ENCODE results near the gene TM7SF3. TPM values are rescaled to one million over a fixed set of nuclear protein-coding genes. Genes with fewer than 3 reads are reported as not detected.

Gene TM7SF3
- total RNA-seq, 1 donor, result 19.1 TPM

- Histone ChIP-seq H3K4me1 (ENCODE audit: insufficient read depth, low read length) (peaks cover 31% of the 10 kb centered on the region), H3K4me3 (ENCODE audit: low read length) (no peak overlapping the region), H3K27me3 (ENCODE audit: insufficient read depth, low read length) (no peaks in the 10 kb centered on the region), H3K9me3 (ENCODE audit: low read depth, low read length) (no peaks in the 10 kb centered on the region)
Measured at GRCh38 chr12:27003421-27004381, 10.5 kb downstream of the TM7SF3 start.

- no peaks in the 10 kb centered on the region for H3K27me3 ChIP-seq (ENCODE audit: insufficient read depth, low read length)
- no peak overlapping the region for H3K4me3 ChIP-seq (ENCODE audit: low read length)
- H3K4me1 ChIP-seq (ENCODE audit: insufficient read depth, low read length), result peaks cover 36% of the 10 kb centered on the region
- no peaks in the 10 kb centered on the region for H3K9me3 ChIP-seq (ENCODE audit: low read depth, low read length)
Measured at GRCh38 chr12:27002141-27002540, 12.0 kb downstream of the TM7SF3 start.

DNA sequence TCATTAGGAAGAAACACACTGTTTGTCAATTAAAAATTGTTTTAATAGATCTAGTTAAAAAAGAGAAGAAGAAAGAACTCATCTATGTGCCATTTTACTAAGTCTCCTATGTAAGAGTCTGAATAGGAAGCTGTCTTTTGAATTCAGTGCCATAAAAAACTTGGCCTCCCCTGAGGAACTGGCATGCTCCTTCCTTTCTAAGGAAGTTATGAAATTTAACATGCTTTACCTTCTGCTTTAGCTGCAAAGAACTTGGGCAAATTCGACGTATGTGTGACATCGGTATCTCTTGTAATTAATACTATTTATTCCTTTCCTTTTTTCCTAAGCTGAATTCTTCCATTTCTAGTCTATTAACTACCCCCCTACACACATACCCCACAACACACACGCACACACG is 12.5 kb downstream of the TM7SF3 start:
- no peaks in the 10 kb centered on the region for H3K9me3 ChIP-seq (ENCODE audit: low read depth, low read length)
- H3K27me3 ChIP-seq (ENCODE audit: insufficient read depth, low read length), result no peaks in the 10 kb centered on the region
- no peak overlapping the region for H3K4me3 ChIP-seq (ENCODE audit: low read length)
- peaks cover 41% of the 10 kb centered on the region for H3K4me1 ChIP-seq (ENCODE audit: insufficient read depth, low read length)

- Histone ChIP-seq H3K9me3 (ENCODE audit: low read depth, low read length) (no peaks in the 10 kb centered on the region), H3K27me3 (ENCODE audit: insufficient read depth, low read length) (no peaks in the 10 kb centered on the region), H3K4me3 (ENCODE audit: low read length) (no peak overlapping the region), H3K4me1 (ENCODE audit: insufficient read depth, low read length) (peaks cover 43% of the 10 kb centered on the region)
Measured at GRCh38 chr12:27000961-27001360, 13.2 kb downstream of the TM7SF3 start.

- Histone ChIP-seq H3K9me3 (ENCODE audit: low read depth, low read length) (no peaks in the 10 kb centered on the region), H3K4me3 (ENCODE audit: low read length) (no peak overlapping the region), H3K27me3 (ENCODE audit: insufficient read depth, low read length) (no peaks in the 10 kb centered on the region)
Measured at GRCh38 chr12:26997003-26997402, 17.2 kb downstream of the TM7SF3 start.

DNA sequence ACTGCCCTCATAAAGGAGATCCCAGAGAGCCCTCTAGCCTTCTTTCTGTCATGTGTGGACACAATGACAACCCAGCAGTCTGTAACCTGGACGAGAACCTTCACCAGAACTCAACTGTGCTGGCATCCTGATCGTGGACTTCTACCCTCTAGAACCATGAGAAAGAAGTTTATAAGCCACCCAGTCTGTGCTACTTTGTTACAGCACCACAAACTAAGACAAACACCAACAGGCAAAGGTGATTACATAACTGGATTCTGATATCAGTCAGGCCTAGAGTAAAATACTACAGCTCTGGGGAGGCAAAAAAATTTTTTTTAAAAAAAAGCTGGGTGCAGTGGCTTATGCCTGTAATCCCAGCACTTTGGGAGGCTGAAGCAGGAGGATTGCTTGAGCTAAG is 18.5 kb downstream of the TM7SF3 start:
- Histone ChIP-seq H3K4me3 (ENCODE audit: low read length) (no peak overlapping the region), H3K27me3 (ENCODE audit: insufficient read depth, low read length) (no peaks in the 10 kb centered on the region), H3K9me3 (ENCODE audit: low read depth, low read length) (no peaks in the 10 kb centered on the region), H3K4me1 (ENCODE audit: insufficient read depth, low read length) (peaks cover 27% of the 10 kb centered on the region)

More at GRCh38 chr12:26997003-26997402, 17.2 kb downstream of the TM7SF3 start:
- H3K4me1 ChIP-seq (ENCODE audit: insufficient read depth, low read length), result peaks cover 40% of the 10 kb centered on the region

- Histone ChIP-seq H3K4me3 (ENCODE audit: low read length) (no peak overlapping the region), H3K9me3 (ENCODE audit: low read depth, low read length) (no peaks in the 10 kb centered on the region), H3K4me1 (ENCODE audit: insufficient read depth, low read length) (peaks cover 23% of the 10 kb centered on the region), H3K27me3 (ENCODE audit: insufficient read depth, low read length) (no peaks in the 10 kb centered on the region)
Measured at GRCh38 chr12:26994109-26994508, 20.1 kb downstream of the TM7SF3 start.

- Histone ChIP-seq H3K27me3 (ENCODE audit: insufficient read depth, low read length) (no peaks in the 10 kb centered on the region), H3K4me1 (ENCODE audit: insufficient read depth, low read length) (peaks cover 19% of the 10 kb centered on the region), H3K4me3 (ENCODE audit: low read length) (no peak overlapping the region), H3K9me3 (ENCODE audit: low read depth, low read length) (no peaks in the 10 kb centered on the region)
Measured at GRCh38 chr12:26991826-26992225, 22.4 kb downstream of the TM7SF3 start.

DNA sequence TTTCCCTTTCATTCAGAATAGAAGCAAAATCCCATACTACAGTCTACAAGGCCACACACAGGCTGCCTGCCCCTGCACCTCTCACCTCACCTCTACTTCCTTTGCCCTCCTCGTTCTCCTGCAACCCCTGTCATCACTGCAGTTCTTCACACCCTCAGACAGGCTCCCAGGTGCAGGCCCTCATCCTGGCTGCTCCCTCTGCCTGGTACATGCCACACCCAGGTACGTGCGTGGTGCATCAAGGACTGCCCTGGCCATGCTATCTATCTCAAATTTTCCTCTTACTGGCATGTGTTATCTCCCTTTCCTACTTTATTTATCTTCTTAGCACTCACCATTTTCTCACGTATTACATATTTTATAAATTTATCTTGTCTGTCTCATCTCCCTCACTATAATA is 24.3 kb downstream of the TM7SF3 start:
- H3K9me3 ChIP-seq (ENCODE audit: low read depth, low read length), result no peaks in the 10 kb centered on the region
- H3K27me3 ChIP-seq (ENCODE audit: insufficient read depth, low read length), result no peaks in the 10 kb centered on the region
- H3K4me3 ChIP-seq (ENCODE audit: low read length), result no peak overlapping the region
- peaks cover 15% of the 10 kb centered on the region for H3K4me1 ChIP-seq (ENCODE audit: insufficient read depth, low read length)

DNA sequence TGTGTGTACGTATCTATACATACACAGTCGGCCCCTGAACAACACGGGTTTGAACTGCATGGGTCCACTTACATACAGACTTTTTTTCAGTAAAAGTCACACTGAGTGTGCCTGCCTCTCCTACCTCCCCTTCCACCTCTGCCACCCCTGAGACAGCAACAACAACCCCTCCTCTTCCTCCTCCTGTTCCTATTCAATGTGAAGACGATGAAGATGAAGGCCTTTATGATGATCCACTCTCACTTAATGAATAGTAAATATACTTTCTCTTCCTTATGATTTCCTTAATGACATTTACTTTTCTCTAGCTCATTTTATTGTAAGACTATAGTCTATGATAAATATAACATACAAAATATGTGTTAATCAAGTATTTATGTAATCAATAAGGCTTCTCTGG is 25.5 kb downstream of the TM7SF3 start:
- Histone ChIP-seq H3K4me3 (ENCODE audit: low read length) (no peak overlapping the region), H3K27me3 (ENCODE audit: insufficient read depth, low read length) (no peaks in the 10 kb centered on the region), H3K4me1 (ENCODE audit: insufficient read depth, low read length) (peaks cover 15% of the 10 kb centered on the region), H3K9me3 (ENCODE audit: low read depth, low read length) (no peaks in the 10 kb centered on the region)

DNA sequence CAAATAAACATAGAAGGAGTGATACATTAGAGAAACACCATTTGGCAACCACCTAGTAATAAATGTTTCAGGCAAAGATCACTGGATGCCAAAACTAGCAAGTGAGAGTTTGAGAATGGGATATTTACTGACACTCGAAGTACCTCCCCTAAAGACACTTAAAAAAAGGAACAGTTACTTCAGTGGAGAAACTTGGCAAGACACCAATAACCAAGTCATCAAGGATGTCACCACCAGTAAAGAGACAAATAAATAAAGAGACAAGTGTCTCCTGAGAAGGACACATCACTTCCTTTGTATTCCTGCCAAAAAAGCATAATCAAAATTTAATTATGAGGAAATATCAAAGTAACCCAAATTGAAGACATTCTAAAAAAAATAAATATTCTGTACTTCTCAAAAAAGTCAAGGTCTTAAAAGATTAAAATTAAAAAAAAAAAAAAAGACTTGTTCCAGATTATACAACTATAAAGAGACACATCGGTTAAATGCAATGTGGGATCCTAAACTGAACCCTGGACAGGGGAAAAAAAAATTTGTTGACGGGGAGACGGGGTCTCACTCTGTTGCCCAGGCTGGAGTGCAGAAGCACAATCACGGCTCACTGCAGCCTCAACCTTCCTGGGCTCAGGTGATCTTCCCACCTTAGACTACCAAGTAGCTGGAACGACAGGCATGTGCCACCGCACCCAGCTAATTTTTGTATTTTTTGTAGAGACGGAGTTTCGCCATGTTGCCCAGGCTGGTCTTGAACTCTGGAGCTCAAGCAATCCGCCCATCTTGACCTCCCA is 26.4 kb downstream of the TM7SF3 start:
- Histone ChIP-seq H3K27me3 (ENCODE audit: insufficient read depth, low read length) (no peaks in the 10 kb centered on the region), H3K4me1 (ENCODE audit: insufficient read depth, low read length) (peaks cover 15% of the 10 kb centered on the region), H3K4me3 (ENCODE audit: low read length) (no peak overlapping the region), H3K9me3 (ENCODE audit: low read depth, low read length) (no peaks in the 10 kb centered on the region)

GRCh38 chr12:26982866-26983265 is 31.3 kb downstream of the TM7SF3 start:
- H3K27me3 ChIP-seq (ENCODE audit: insufficient read depth, low read length), result no peaks in the 10 kb centered on the region
- H3K4me3 ChIP-seq (ENCODE audit: low read length), result no peak overlapping the region
- H3K4me1 ChIP-seq (ENCODE audit: insufficient read depth, low read length), result peaks cover 10% of the 10 kb centered on the region
- H3K9me3 ChIP-seq (ENCODE audit: low read depth, low read length), result no peaks in the 10 kb centered on the region

DNA sequence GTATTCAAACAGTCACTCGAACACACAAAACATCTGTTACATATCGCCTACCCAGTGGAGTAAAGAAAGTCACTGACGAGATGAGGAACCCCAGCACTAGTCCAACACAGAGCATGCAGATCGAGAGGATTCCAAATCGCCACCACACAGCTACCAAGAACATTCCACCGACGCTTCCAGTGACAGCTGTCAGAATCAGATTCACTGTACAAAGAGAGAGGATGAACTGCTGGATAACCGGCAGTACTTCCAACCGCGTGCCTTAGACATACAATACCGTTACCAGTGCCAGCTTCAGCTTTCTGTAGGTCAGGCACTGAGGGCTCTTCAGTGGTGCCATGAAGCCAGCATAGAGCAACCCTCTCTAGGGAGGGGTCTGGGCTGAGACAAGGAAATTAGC is 34.5 kb downstream of the TM7SF3 start:
- H3K27me3 ChIP-seq (ENCODE audit: insufficient read depth, low read length), result no peaks in the 10 kb centered on the region
- no peak overlapping the region for H3K4me3 ChIP-seq (ENCODE audit: low read length)
- H3K4me1 ChIP-seq (ENCODE audit: insufficient read depth, low read length), result peaks cover 5% of the 10 kb centered on the region
- no peaks in the 10 kb centered on the region for H3K9me3 ChIP-seq (ENCODE audit: low read depth, low read length)

DNA sequence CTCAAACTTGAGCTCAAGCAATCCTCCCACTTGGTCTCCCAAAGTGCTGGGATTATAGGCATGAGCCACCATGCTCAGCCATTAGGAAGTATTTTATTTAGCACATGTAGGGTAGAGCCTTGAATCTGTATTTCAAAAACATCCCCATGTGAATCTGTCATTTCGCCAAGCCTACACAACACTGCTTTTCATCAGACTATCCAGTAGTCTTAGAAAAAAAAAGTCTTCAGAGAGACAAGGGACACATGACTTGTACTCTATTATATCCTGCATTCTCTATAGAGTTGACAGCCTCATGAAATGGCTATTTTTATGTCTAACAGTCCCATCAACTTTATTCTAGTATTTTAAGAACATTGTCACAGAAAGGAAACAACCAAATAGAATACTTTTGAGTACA is 35.4 kb downstream of the TM7SF3 start:
- H3K9me3 ChIP-seq (ENCODE audit: low read depth, low read length), result no peaks in the 10 kb centered on the region
- H3K4me1 ChIP-seq (ENCODE audit: insufficient read depth, low read length), result peaks cover 5% of the 10 kb centered on the region
- H3K4me3 ChIP-seq (ENCODE audit: low read length), result no peak overlapping the region
- no peaks in the 10 kb centered on the region for H3K27me3 ChIP-seq (ENCODE audit: insufficient read depth, low read length)

DNA sequence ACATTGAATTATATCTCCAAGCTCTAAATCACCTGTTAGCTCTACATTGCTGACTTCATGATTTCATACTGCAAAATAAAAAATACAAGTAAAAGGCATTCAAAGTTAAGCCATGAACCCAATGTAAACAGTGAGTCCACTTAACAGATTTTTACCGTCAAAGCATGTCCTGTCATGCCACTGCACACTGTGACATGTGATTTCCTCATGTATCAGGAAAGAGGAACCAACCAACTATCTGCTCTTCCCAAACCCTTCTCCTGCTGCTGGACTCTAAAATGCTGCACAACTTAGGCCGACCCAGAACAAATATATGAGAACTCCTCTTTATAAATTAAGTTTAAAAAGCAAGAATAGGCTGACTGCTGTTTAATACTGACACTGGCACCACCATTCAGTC is 37.5 kb downstream of the TM7SF3 start:
- Histone ChIP-seq H3K9me3 (ENCODE audit: low read depth, low read length) (no peaks in the 10 kb centered on the region), H3K27me3 (ENCODE audit: insufficient read depth, low read length) (no peaks in the 10 kb centered on the region), H3K4me1 (ENCODE audit: insufficient read depth, low read length) (peaks cover 5% of the 10 kb centered on the region), H3K4me3 (ENCODE audit: low read length) (no peak overlapping the region)
